Stimulated activated CD8-positive, alpha-beta memory T cell treated with anti-CD3 and anti-CD28 coated beads, Interleukin-4, amount 100 ng/mL, for 48 hours (primary cell): ENCODE measurements around the gene IRF2.
"Not testable (repeated sequence)": the region's sequence is repeated elsewhere in the genome, so short reads cannot be mapped to it uniquely, and the experiment has no call there.

Source experiments
- DNase-seq: peaks from one replicate; pipeline ENCODE4 v3.0.0-alpha.2; 2020

IRF2 gene

GRCh38 chr4:184386271-184386781 lies 88.0 kb downstream of the IRF2 start:
- DNase-seq, result no peak

GRCh38 chr4:184385705-184386141 lies 88.6 kb downstream of the IRF2 start:
- DNase-seq, result no peak

GRCh38 chr4:184384810-184385557 lies 89.4 kb downstream of the IRF2 start:
- no peak for DNase-seq

GRCh38 chr4:184384056-184384809 lies 90.1 kb downstream of the IRF2 start:
- no peak for DNase-seq

- DNase-seq, result no peak
These were observed 90.8 kb downstream of the IRF2 start for GRCh38 chr4:184383497-184384055.

GRCh38 chr4:184382189-184382846 lies 92.0 kb downstream of the IRF2 start:
- no peak for DNase-seq

- DNase-seq, result no peak
These were observed 93.6 kb downstream of the IRF2 start for GRCh38 chr4:184380707-184381106.

GRCh38 chr4:184380214-184380613 lies 94.1 kb downstream of the IRF2 start:
- not testable (repeated sequence) for DNase-seq

GRCh38 chr4:184376923-184377322 lies 97.4 kb downstream of the IRF2 start:
- DNase-seq, result no peak

GRCh38 chr4:184376126-184376838 lies 98.1 kb downstream of the IRF2 start:
- no peak for DNase-seq

- DNase-seq, result not testable (repeated sequence)
These were observed 98.7 kb downstream of the IRF2 start for GRCh38 chr4:184375623-184376022.

- DNase-seq, result no peak
These were observed 99.3 kb downstream of the IRF2 start for GRCh38 chr4:184375027-184375426.

GRCh38 chr4:184373886-184374405 lies 100.4 kb downstream of the IRF2 start:
- no peak for DNase-seq

- no peak for DNase-seq
These were observed 103.0 kb downstream of the IRF2 start for GRCh38 chr4:184371390-184371787.

GRCh38 chr4:184370711-184371389 lies 103.5 kb downstream of the IRF2 start:
- no peak for DNase-seq

GRCh38 chr4:184369871-184370270 lies 104.5 kb downstream of the IRF2 start:
- no peak for DNase-seq

GRCh38 chr4:184368731-184369130 lies 105.6 kb downstream of the IRF2 start:
- DNase-seq, result no peak

- no peak for DNase-seq
These were observed 106.1 kb downstream of the IRF2 start for GRCh38 chr4:184368290-184368689.

GRCh38 chr4:184364100-184364921 lies 110.0 kb downstream of the IRF2 start:
- DNase-seq, result no peak

GRCh38 chr4:184363258-184363657 lies 111.1 kb downstream of the IRF2 start:
- no peak for DNase-seq

GRCh38 chr4:184362396-184362795 lies 112.0 kb downstream of the IRF2 start:
- no peak for DNase-seq
